Measurements from ENCODE around the gene HIGD2A. TPM values are rescaled to one million over a fixed set of nuclear protein-coding genes. Genes with fewer than 3 reads are reported as not detected.

Gene HIGD2A
- total and polyA plus RNA-seq, 10 of the 15 experiments (the other 5 are each of a cell fraction or from before 2014, with no cell fraction given): 152 to 348 (median 194) TPM

DNA sequence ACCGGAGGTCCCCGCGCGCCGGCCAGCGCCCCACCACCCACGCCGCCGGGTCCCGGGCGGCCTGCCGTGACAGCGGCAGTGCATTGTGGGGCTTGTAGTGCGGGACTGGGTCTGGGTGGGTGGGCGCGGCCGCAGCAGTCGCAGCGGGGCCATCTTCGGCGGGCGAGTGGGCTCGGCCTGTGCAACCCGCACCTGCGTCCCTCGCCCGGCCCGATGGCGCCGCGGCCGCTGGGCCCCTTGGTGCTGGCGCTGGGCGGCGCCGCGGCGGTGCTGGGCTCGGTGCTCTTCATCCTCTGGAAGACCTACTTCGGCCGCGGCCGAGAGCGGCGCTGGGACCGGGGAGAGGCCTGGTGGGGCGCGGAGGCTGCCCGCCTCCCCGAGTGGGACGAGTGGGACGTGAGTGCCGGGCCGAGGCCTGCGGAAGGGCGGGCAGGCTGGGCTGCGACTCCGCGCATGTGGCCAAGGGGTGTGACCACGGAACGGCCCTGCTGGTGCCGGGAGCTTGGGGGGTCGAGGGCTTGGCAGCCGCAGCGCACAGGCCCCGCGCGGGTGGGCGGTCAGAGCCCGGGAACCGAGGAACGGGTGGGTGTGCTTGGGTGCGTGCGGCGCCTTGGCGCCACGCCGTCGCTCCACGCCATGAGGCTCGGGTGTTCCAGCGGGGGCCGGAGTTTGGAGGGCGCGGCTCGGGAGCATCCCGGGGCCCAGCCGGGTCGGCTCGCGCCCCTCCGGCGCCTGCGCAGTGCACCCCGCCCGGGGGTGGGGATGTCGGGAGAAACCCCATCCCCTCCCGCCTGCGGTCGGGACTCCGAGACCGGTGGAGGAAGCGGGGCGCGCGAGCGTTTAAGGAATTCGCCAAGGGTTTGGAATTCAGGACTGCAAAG, 23.0 kb upstream of the HIGD2A start, which contains the start of gene ARL10 (continued):
- TF ChIP-seq SIX5 (IDR thresholded peaks at IDR 0.05; ENCODE audit: low read depth, low read length, severe bottlenecking) (peak; percentile 73), EGR1 (IDR thresholded peaks at IDR 0.05; ENCODE audit: borderline replicate concordance in 1 of 2, low read depth in 2 of 2, low read length in 2 of 2) (peak in 1 of 2 experiments; percentile 88; a peak in 2 of 3 replicates), PKNOX1 (IDR thresholded peaks at IDR 0.05) (no peak), IKZF2 (IDR thresholded peaks at IDR 0.05) (no peak), PAX8 (IDR thresholded peaks at IDR 0.05) (no peak), DPF2 (IDR thresholded peaks at IDR 0.05) (no peak), BACH1 (IDR thresholded peaks at IDR 0.05; ENCODE audit: borderline replicate concordance) (peak; percentile 69; the same call in 1 of the 2 replicates), MXI1 (IDR thresholded peaks at IDR 0.05; ENCODE audit: low read depth, low read length) (no peak), PML (IDR thresholded peaks at IDR 0.05; ENCODE audit: low read length) (no peak), ZBED1 (IDR thresholded peaks at IDR 0.05; ENCODE audit: borderline replicate concordance) (no peak), MEF2B (IDR thresholded peaks at IDR 0.05; ENCODE audit: partially characterized antibody, poor library complexity, severe bottlenecking) (no peak), SIN3A (IDR thresholded peaks at IDR 0.05; ENCODE audit: low read depth, low read length) (no peak), IKZF1 (conservative IDR thresholded peaks at IDR 0.05) (peak; percentile 85), TCF12 (IDR thresholded peaks at IDR 0.05; ENCODE audit: low read depth, low read length) (no peak), EZH2 (IDR thresholded peaks at IDR 0.05; ENCODE audit: borderline replicate concordance, control insufficient read depth, low read depth, low read length) (no peak), IRF4 (IDR thresholded peaks at IDR 0.05; ENCODE audit: low read depth, low read length) (no peak), GABPA (IDR thresholded peaks at IDR 0.05; ENCODE audit: low read depth) (no peak), WRNIP1 (IDR thresholded peaks at IDR 0.05; ENCODE audit: borderline replicate concordance, low read depth, low read length) (no peak), CHD1 (IDR thresholded peaks at IDR 0.05; ENCODE audit: low read depth, low read length) (no peak), EED (IDR thresholded peaks at IDR 0.05; ENCODE audit: low read depth) (no peak), SP1 (IDR thresholded peaks at IDR 0.05; ENCODE audit: low read depth, low read length) (no peak), TCF3 (IDR thresholded peaks at IDR 0.05; ENCODE audit: borderline replicate concordance, insufficient read depth, low read depth, low read length) (no peak), E4F1 (IDR thresholded peaks at IDR 0.05; ENCODE audit: borderline replicate concordance, partially characterized antibody) (no peak), HCFC1 (IDR thresholded peaks at IDR 0.05; ENCODE audit: low read length) (peak; percentile 78), RFX5 (IDR thresholded peaks at IDR 0.05; ENCODE audit: low read depth, low read length) (no peak), MTA3 (IDR thresholded peaks at IDR 0.05; ENCODE audit: borderline replicate concordance, low read length) (no peak), NR2C1 (IDR thresholded peaks at IDR 0.05) (peak; percentile 50), CREB1 (IDR thresholded peaks at IDR 0.05; ENCODE audit: low read depth) (peak; percentile 45; the same call in 1 of the 2 replicates)
- TF ChIP-seq, protein P1, sequence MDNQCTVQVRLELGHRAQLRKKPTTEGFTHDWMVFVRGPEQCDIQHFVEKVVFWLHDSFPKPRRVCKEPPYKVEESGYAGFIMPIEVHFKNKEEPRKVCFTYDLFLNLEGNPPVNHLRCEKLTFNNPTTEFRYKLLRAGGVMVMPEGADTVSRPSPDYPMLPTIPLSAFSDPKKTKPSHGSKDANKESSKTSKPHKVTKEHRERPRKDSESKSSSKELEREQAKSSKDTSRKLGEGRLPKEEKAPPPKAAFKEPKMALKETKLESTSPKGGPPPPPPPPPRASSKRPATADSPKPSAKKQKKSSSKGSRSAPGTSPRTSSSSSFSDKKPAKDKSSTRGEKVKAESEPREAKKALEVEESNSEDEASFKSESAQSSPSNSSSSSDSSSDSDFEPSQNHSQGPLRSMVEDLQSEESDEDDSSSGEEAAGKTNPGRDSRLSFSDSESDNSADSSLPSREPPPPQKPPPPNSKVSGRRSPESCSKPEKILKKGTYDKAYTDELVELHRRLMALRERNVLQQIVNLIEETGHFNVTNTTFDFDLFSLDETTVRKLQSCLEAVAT (IDR thresholded peaks at IDR 0.05): no peak
